OCI-LY1 (cell line): Measurements from ENCODE around the gene C16orf74.

ENCODE experiments used
- H2AFZ ChIP-seq: fragments of 200-600 bp; sonication (generic), shearing (Covaris generic); 2 replicates; pipeline ENCODE4 v1.6.0; 2014; ENCODE audit warnings: antibody characterized with exemption, mild to moderate bottlenecking, low read length
- H3F3A ChIP-seq: fragments of 200-600 bp; sonication (generic), shearing (Covaris generic); 2 replicates; pipeline ENCODE4 v1.6.0; 2014; ENCODE audit warnings: mild to moderate bottlenecking, antibody characterized with exemption, low read length, moderate library complexity; ENCODE audit not compliant: insufficient read depth
- H3K27ac ChIP-seq: fragments of 200-600 bp; sonication (generic); 2 replicates; pipeline ENCODE4 v1.5.1; 2014; ENCODE audit warnings: low read length, mixed run types, mild to moderate bottlenecking, low read depth; ENCODE audit not compliant: poor library complexity, severe bottlenecking
- H3K27me3 ChIP-seq: fragments of 200-600 bp; sonication (generic); 2 replicates; pipeline ENCODE4 v1.6.0; 2014; ENCODE audit warnings: antibody characterized with exemption, mild to moderate bottlenecking, low read length, moderate library complexity; ENCODE audit not compliant: insufficient read depth
- H3K36me3 ChIP-seq: fragments of 200-600 bp; sonication (generic); 2 replicates; pipeline ENCODE4 v1.6.1; 2014; ENCODE audit warnings: mild to moderate bottlenecking, antibody characterized with exemption, low read length, moderate library complexity, mixed read lengths; ENCODE audit not compliant: insufficient read depth
- H3K4me1 ChIP-seq: fragments of 200-600 bp; sonication (generic); 2 replicates; pipeline ENCODE4 v1.5.1; 2014; ENCODE audit warnings: mild to moderate bottlenecking, low read length, moderate library complexity; ENCODE audit not compliant: insufficient read depth, severe bottlenecking
- H3K4me2 ChIP-seq: fragments of 200-600 bp; sonication (generic), shearing (Covaris generic); 2 replicates; pipeline ENCODE4 v1.6.1; 2014; ENCODE audit warnings: low read length
- H3K4me3 ChIP-seq: fragments of 200-600 bp; sonication (generic); 2 replicates; pipeline ENCODE4 v1.5.1; 2014; ENCODE audit warnings: low read length, low read depth, mild to moderate bottlenecking, mixed read lengths; ENCODE audit not compliant: poor library complexity, severe bottlenecking
- H3K79me2 ChIP-seq: fragments of 200-600 bp; shearing (Covaris generic); 2 replicates; pipeline ENCODE4 v1.6.1; 2016; ENCODE audit warnings: mixed run types, low read length, mixed read lengths; ENCODE audit not compliant: insufficient read depth
- H3K9ac ChIP-seq: fragments of 200-600 bp; sonication (generic), shearing (Covaris generic); 2 replicates; pipeline ENCODE4 v1.6.1; 2014; ENCODE audit warnings: mild to moderate bottlenecking, low read length, mixed read lengths
- H3K9me2 ChIP-seq: fragments of 200-600 bp; sonication (generic), shearing (Covaris generic); 2 replicates; pipeline ENCODE4 v1.6.1; 2014; ENCODE audit warnings: low read depth, mild to moderate bottlenecking, low read length, mixed read lengths
- H3K9me3 ChIP-seq: fragments of 200-600 bp; shearing (Covaris generic); 2 replicates; pipeline ENCODE4 v1.6.1; 2014; ENCODE audit warnings: low read length, mixed read lengths
- H4K20me1 ChIP-seq: fragments of 200-600 bp; sonication (generic), shearing (Covaris generic); 2 replicates; pipeline ENCODE4 v1.6.0; 2016; ENCODE audit warnings: mild to moderate bottlenecking, low read length; ENCODE audit not compliant: insufficient read depth
- EZH2 ChIP-seq: fragments of 200-600 bp; sonication (generic), shearing (Covaris generic); IDR thresholded peaks from 2 replicates; pipeline ENCODE4 v1.8.0; 2017; ENCODE audit warnings: borderline replicate concordance, mixed run types, mild to moderate bottlenecking, antibody characterized with exemption, low read length, moderate library complexity, mixed read lengths
- TF ChIP-seq, protein P1 (sequence below): fragments of 200-600 bp; sonication (generic), shearing (Covaris generic); IDR thresholded peaks from 2 replicates; pipeline ENCODE4 v1.5.1; 2017; ENCODE audit warnings: mild to moderate bottlenecking, antibody characterized with exemption, low read length, moderate library complexity, mixed read lengths

Gene C16orf74

DNA sequence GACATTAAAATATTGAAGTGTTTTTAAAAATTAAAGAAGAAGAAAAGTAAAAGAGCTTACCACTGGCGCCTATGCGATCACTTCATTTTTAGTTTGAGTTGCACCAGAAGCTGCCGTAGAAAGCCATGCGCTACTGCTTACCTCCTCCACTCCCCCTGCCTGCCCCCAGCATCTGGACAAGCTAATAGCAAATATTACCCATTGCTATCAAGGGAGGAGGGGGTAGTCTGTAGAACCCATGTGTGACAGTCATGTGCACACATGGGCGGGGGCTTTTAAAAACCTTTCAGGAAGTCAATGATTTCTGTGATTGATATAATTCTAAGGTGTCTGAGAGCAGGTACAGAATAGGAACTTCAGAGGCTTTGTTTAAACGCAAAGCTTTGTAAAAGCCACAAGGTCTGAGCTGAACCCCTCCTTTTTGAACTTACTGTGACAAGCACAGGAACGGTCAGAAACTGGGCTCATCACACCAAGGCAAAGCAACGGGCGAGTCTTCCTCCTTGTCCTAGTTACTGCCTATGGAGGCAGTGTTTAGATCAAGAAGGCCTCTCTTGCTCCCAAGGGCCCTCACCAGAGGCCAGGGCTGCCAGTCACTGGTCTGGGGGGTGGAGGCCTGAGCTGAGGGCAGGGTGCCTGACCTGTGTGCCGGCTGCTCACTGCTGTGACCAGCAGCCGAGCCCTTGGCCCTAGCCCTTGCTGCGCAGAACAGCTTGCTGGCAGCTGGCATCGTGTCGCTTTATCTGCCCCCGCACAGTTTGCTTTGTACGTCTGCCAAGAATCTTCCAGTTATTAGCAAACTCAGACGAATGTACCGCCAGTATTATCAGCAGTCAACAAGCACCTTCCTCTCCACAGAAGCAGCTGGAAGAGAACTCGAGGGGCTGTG is 77.1 kb downstream of the C16orf74 start:
- Histone ChIP-seq H3K4me1 (no peaks in the 10 kb centered on the region), H3K9me2 (no peaks in the 10 kb centered on the region), H3K27ac (no peak overlapping the region), H4K20me1 (no peaks in the 10 kb centered on the region), H3K9me3 (no peaks in the 10 kb centered on the region), H3K9ac (no peak overlapping the region), H3K27me3 (no peaks in the 10 kb centered on the region), H3K79me2 (no peaks in the 10 kb centered on the region), H3F3A (no peaks in the 10 kb centered on the region), H3K36me3 (peaks cover 98% of the 10 kb centered on the region), H2AFZ (no peak overlapping the region), H3K4me3 (no peak overlapping the region), H3K4me2 (no peak overlapping the region)
- TF ChIP-seq EZH2: no peak
- TF ChIP-seq, protein P1, sequence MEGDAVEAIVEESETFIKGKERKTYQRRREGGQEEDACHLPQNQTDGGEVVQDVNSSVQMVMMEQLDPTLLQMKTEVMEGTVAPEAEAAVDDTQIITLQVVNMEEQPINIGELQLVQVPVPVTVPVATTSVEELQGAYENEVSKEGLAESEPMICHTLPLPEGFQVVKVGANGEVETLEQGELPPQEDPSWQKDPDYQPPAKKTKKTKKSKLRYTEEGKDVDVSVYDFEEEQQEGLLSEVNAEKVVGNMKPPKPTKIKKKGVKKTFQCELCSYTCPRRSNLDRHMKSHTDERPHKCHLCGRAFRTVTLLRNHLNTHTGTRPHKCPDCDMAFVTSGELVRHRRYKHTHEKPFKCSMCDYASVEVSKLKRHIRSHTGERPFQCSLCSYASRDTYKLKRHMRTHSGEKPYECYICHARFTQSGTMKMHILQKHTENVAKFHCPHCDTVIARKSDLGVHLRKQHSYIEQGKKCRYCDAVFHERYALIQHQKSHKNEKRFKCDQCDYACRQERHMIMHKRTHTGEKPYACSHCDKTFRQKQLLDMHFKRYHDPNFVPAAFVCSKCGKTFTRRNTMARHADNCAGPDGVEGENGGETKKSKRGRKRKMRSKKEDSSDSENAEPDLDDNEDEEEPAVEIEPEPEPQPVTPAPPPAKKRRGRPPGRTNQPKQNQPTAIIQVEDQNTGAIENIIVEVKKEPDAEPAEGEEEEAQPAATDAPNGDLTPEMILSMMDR: no peak

DNA sequence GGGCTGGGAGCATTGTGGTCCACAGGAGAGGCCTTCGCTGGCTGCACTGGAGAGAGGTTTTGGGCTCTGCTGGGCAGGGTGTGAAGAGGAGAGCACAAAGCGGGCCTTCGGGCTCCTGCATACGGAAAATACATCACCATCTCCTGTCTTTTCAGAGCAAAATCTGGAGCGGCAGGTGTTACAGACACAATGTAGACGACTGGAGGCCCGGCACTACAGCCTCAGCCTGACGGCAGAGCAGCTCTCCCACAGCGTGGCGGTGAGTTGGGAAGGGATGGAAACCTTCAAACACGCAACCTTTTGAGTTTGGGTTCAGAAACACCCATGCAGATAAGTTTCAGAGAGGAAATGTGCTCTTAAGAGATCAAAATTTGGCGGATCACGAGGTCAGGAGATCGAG is 80.1 kb downstream of the C16orf74 start:
- Histone ChIP-seq H3K9ac (no peak overlapping the region), H3K4me2 (no peak overlapping the region), H3K4me1 (no peaks in the 10 kb centered on the region), H3K36me3 (peaks cover 98% of the 10 kb centered on the region), H3K9me2 (no peaks in the 10 kb centered on the region), H3K27ac (no peak overlapping the region), H3K79me2 (no peaks in the 10 kb centered on the region), H3F3A (no peaks in the 10 kb centered on the region), H2AFZ (no peak overlapping the region), H3K4me3 (no peak overlapping the region), H3K9me3 (no peaks in the 10 kb centered on the region), H4K20me1 (no peaks in the 10 kb centered on the region), H3K27me3 (no peaks in the 10 kb centered on the region)
- TF ChIP-seq, protein P1: no peak
- no peak for TF ChIP-seq EZH2

DNA sequence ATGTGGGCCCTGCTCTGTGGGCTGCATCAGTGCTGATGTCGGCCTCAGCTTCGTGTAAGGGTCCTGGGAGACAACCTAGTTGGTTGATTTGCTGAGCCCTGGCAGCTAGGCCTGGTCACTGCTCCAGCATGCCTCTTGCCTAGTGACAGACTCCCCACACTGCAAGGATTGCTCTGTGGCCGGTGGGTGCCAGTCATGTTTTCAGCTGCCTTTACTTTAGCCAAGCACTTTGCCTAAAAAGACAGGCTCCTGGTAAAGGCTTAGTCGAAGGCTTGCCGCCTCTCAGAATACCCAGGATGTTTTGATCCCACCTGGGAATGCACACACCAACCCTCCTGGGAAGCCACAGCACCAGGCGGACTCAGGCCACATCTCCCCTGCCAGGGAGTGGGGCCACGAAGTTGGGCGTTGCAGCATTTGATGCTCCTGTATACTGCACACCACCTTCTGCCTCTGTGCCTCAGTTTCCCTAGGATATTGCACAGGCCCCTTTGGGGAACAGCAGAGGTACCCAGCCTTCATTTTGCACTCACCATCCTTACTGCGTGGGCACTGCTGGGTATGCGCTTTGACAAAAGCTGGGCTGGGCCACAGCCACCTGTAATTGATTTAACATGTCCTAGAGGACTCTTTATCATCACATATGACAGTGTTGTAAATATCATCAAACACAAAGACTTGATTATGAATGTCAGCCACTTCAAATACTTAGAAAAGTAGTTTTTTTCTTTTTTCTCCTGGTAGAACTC is 82.0 kb downstream of the C16orf74 start:
- no peaks in the 10 kb centered on the region for H3K4me1 ChIP-seq

More for the DNA sequence above, 82.0 kb downstream of the C16orf74 start:
- Histone ChIP-seq H4K20me1 (no peaks in the 10 kb centered on the region), H3K36me3 (peaks cover 98% of the 10 kb centered on the region), H3K9me2 (no peaks in the 10 kb centered on the region), H3K27ac (no peak overlapping the region), H3K27me3 (no peaks in the 10 kb centered on the region), H3K4me3 (no peak overlapping the region), H3K79me2 (no peaks in the 10 kb centered on the region), H3K9me3 (no peaks in the 10 kb centered on the region), H3K9ac (no peak overlapping the region), H3K4me2 (no peak overlapping the region), H2AFZ (no peak overlapping the region), H3F3A (no peaks in the 10 kb centered on the region)
- TF ChIP-seq, protein P1: no peak
- TF ChIP-seq EZH2: no peak
